Astrocyte of the cerebellum (primary cell): ENCODE results near the gene KCNJ12.
"Not testable (repeated sequence)": the region's sequence is repeated elsewhere in the genome, so short reads cannot be mapped to it uniquely, and the experiment has no call there.

Experiments used
- DNase-seq: peaks from one replicate; pipeline ENCODE4 v3.0.0-alpha.2; 2011; ENCODE audit warnings: low read depth
- H3K4me3 ChIP-seq: 2 replicates; pipeline ENCODE4 v1.5.1; 2011; ENCODE audit warnings: mild to moderate bottlenecking, low read depth, low read length, moderate library complexity
- CTCF ChIP-seq: IDR thresholded peaks from 2 replicates; pipeline ENCODE4 v1.5.1; 2012; ENCODE audit warnings: low read length, low read depth, moderate library complexity, mild to moderate bottlenecking; ENCODE audit errors: missing control alignments
- in situ Hi-C: cut with HindIII; loops from 2 replicates; pipeline ENCODE4 v1.10.0; 2017; ENCODE audit warnings: low sequenced_read_pairs

KCNJ12 gene

GRCh38 chr17:21397341-21398190 is 21.4 kb downstream of the KCNJ12 start:
- no peak for TF ChIP-seq CTCF
- in situ Hi-C loops: no loop called here
- H3K4me3 ChIP-seq: no peak overlapping the region
- DNase-seq: peak; percentile 20

GRCh38 chr17:21399474-21400186 is 23.5 kb downstream of the KCNJ12 start:
- no peak for DNase-seq
- in situ Hi-C loops: no loop called here
- no peak for TF ChIP-seq CTCF
- H3K4me3 ChIP-seq: no peak overlapping the region

DNA sequence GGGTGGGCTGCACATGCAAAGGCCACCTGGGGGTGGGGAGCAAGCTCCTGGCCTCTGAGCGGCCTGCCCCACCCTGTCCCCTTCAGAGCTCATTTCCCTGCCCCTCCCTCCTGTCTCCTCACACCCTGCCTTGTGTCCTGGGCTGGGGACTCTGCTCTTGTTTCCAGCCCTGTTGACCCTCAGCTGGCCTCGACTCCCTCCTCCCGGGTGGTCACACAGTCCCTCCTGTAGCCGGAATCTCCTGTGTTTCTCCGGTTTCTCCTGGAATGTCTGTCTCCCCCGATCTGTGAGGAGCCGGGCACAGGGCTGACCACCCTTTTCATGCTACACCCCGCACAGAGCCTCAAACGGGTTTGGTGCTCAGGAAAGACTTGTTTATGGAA is 24.0 kb downstream of the KCNJ12 start:
- DNase-seq, H3K4me3 ChIP-seq, in situ Hi-C loops: not testable (repeated sequence)

- in situ Hi-C loops: no loop called here
- no peak for DNase-seq
- H3K4me3 ChIP-seq: no peak overlapping the region
- TF ChIP-seq CTCF: no peak
Measured at GRCh38 chr17:21400816-21401593, 24.8 kb downstream of the KCNJ12 start.

- in situ Hi-C loops, H3K4me3 ChIP-seq: not testable (repeated sequence)
- peak; percentile 83 for DNase-seq
Measured at GRCh38 chr17:21402166-21402571, 26.0 kb downstream of the KCNJ12 start.

DNA sequence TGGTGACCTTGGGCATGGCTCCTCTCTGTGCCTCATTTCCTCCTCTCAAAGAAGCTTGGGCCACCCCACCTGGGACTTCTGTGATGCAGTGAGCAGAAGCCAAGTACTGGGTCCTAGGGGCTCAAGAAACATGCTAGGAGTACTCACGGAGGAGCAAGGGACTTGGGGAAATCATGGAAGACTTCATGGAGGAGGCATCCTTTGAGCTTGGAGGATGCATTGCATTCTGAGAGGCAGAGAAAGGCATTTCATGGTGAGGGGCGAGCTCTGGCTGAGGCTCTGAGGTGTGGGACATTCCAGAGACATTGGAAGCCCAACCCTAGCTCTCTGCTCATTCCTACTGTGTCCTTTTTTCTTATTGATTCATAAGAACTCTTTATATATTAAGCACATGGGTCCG is 26.8 kb downstream of the KCNJ12 start:
- DNase-seq, in situ Hi-C loops, H3K4me3 ChIP-seq: not testable (repeated sequence)

DNA sequence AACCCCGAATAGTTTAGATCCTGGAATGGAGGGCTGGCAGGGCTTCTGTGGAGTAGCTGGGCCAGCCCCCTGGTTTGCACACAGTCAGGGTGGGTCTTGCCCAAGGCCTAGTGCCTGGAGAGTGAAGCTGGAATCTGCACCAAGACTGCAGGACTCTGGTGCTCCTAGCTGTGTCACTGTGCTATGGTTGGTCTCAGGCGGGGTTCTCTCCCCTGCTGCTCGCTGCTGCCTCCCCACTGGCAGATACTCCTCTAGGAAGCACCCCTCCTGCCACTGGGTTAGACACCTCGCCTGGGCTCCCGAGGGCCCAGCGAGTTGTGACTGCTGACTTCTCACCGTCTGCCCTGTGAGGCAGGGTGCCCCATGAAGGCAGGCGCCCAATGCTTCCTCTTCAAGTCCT is 27.9 kb downstream of the KCNJ12 start:
- H3K4me3 ChIP-seq, DNase-seq, in situ Hi-C loops: not testable (repeated sequence)

DNA sequence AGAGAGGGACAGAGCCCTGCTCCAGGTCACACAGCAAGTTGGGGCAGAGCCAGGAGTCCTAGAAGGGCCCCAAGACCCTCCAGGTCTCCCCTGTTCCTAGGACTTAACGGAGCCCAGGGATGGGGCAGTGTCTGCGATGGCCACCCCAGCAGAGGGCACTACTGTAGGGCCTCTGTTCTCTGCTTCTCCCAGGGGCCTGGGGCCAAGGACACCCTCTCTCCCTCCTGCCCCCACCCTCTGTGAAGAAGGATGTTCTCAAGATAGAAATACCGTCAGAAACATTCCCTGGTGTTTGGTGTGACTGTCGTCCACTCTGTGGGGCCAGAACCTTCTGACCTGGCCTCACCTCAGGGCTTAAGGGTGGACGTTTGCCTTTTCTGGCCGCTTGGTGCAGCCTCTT is 28.4 kb downstream of the KCNJ12 start:
- in situ Hi-C loops, DNase-seq, H3K4me3 ChIP-seq: not testable (repeated sequence)

DNA sequence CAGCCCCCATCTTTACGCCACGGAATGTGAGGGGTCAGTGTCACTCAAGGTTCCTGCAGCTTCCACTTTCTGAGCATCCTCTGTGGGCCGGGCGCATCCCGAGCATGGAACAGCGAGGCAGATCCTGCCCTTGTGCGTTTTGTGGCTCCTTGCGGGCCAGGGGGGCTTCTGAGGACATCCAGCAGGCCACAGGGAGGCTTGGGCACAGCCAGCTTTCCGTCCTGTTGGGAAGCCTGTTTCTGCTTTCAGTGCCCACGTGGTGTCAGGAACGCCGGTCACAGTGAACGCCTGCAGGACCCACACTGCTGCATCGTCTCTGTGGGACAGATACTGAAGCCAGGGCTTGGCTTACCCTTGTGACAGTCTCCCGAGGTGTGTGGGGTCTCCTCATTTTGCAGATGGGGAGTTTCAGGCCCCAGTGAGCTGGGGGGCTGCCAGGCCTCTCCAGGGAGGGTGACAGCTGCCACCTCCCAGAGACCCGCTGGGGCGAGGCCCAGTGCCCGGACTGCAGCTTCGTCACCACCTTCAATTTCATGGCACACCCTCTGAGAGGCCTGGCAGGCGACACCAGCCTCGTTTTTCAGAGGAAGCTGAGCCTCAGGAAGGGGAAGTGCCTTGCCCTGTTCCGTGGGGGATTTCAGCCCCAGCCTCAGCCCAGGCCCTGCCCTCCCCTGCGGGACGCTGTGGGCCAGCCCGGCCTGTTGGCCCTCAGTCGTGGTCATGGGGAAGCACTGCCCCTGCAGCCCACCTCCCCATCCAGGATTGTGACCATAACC is 29.0 kb downstream of the KCNJ12 start:
- DNase-seq, in situ Hi-C loops, H3K4me3 ChIP-seq: not testable (repeated sequence)

DNA sequence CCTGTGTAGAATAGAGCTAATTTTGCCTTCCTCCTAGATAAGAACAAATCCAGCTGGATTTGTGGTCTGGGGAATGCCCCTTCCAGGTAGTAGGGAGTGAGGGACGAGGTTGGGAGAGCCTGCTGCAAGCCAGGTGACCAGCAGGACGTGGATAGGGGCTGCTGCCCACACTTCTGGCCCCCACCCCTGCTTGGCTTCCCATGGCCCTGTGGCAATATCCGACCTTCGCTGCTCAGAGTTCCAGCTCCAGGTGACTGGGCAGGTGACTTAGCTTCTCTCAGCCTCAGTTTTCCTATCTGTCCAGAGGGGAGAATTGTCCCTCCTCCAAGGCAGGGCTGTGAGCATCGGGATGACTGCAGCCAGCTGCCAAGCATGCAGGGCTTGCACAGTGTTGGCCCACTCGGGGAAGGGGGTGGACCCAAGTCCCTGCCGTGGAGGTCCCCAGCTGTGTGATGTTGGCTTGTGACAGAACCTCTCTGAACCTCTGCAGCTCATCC is 29.8 kb downstream of the KCNJ12 start:
- DNase-seq, H3K4me3 ChIP-seq, in situ Hi-C loops: not testable (repeated sequence)

GRCh38 chr17:21406616-21407404 is 30.7 kb downstream of the KCNJ12 start:
- DNase-seq, in situ Hi-C loops, H3K4me3 ChIP-seq: not testable (repeated sequence)

DNA sequence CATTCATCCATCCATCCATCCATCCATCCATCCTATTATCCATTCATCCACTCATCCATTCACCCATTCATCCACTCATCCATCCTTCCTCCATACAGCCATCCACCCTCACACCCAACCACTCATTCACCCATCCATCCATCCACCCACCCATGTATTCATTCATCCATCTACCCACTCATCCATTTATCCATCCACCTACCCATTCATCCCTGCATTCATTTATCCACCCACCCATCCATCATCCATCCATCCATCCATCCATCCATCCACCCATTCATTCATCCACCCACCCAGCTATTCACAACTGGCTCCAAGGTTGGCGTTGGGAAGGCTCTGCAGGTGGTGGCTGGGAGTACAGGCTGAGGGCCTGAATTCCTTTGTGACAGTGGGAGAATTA is 31.6 kb downstream of the KCNJ12 start:
- DNase-seq, H3K4me3 ChIP-seq, in situ Hi-C loops: not testable (repeated sequence)
